H54 (cell line): Measurements from ENCODE around the gene SLAMF6.

Experiments used
- DNase-seq: peaks from one replicate; pipeline ENCODE4 v3.0.0; 2011; ENCODE audit warnings: low spot score, mixed read lengths; ENCODE audit not compliant: insufficient read length
- FAIRE-seq: peaks from 3 replicates; lab custom pipeline; 2011; peaks lifted over from hg19 to GRCh38; lab: Jason Lieb, UNC
- POLR2A ChIP-seq: IDR thresholded peaks from 2 replicates; pipeline ENCODE4 v1.6.1; 2011; ENCODE audit warnings: low read depth, mild to moderate bottlenecking, low read length

SLAMF6 gene

GRCh38 chr1:160550572-160551034, 27.5 kb upstream of the SLAMF6 start:
- no peak for DNase-seq
- FAIRE-seq: no peak
- TF ChIP-seq POLR2A: no peak

- DNase-seq (no peak), FAIRE-seq (no peak)
- TF ChIP-seq POLR2A: no peak
These were observed 26.6 kb upstream of the SLAMF6 start for GRCh38 chr1:160549665-160550006.

- DNase-seq: no peak
- no peak for FAIRE-seq
- TF ChIP-seq POLR2A: no peak
These were observed 26.1 kb upstream of the SLAMF6 start for GRCh38 chr1:160548960-160549664.

GRCh38 chr1:160548183-160548582, 25.1 kb upstream of the SLAMF6 start:
- no peak for TF ChIP-seq POLR2A
- no peak for DNase-seq
- FAIRE-seq: no peak

- DNase-seq (no peak), FAIRE-seq (no peak)
- TF ChIP-seq POLR2A: no peak
These were observed 24.4 kb upstream of the SLAMF6 start for GRCh38 chr1:160547422-160547821.

- TF ChIP-seq POLR2A: no peak
- no peak for FAIRE-seq
- no peak for DNase-seq
These were observed 23.9 kb upstream of the SLAMF6 start for GRCh38 chr1:160546942-160547341.

GRCh38 chr1:160544647-160545046, 21.6 kb upstream of the SLAMF6 start:
- peak; percentile 14 for DNase-seq
- TF ChIP-seq POLR2A: no peak
- FAIRE-seq: no peak

- FAIRE-seq: no peak
- no peak for DNase-seq
- no peak for TF ChIP-seq POLR2A
These were observed 19.4 kb upstream of the SLAMF6 start for GRCh38 chr1:160542303-160542945.

- TF ChIP-seq POLR2A: no peak
- DNase-seq (no peak), FAIRE-seq (no peak)
These were observed 18.7 kb upstream of the SLAMF6 start for GRCh38 chr1:160541622-160542302.

GRCh38 chr1:160540859-160541233, 17.8 kb upstream of the SLAMF6 start:
- FAIRE-seq: no peak
- DNase-seq: no peak
- no peak for TF ChIP-seq POLR2A

GRCh38 chr1:160539990-160540858, 17.2 kb upstream of the SLAMF6 start:
- no peak for TF ChIP-seq POLR2A
- no peak for DNase-seq
- FAIRE-seq: no peak

- DNase-seq (no peak), FAIRE-seq (no peak)
- no peak for TF ChIP-seq POLR2A
These were observed 16.6 kb upstream of the SLAMF6 start for GRCh38 chr1:160539684-160539989.

- no peak for TF ChIP-seq POLR2A
- DNase-seq (no peak), FAIRE-seq (no peak)
These were observed 16.1 kb upstream of the SLAMF6 start for GRCh38 chr1:160538985-160539651.
